Psoas muscle (tissue), 8 donors: Measurements from ENCODE around the gene NOL3. TPM values are rescaled to one million over a fixed set of nuclear protein-coding genes. Genes with fewer than 3 reads are reported as not detected.

Experiments used
- ATAC-seq, 4 donors: fragments of 200-7000 bp; cut with Tn5 transposase; one replicate each; pipeline ENCODE4 v1.9.1; 2020; ENCODE audit warnings: moderate library complexity in 3 of 4, mild to moderate bottlenecking in 2 of 4
- DNase-seq, 2 donors: peaks; one replicate each; pipeline ENCODE4 v3.0.0-alpha.2; 2020
- H3K27ac ChIP-seq: fragments of 200-600 bp; one replicate; pipeline ENCODE4 v1.8.0; 2022
- H3K27me3 ChIP-seq, 3 donors: fragments of 200-600 bp in 1 of 3; one replicate each; pipeline versions ENCODE4 v1.6.1 to v1.8.0; 2013 to 2022; ENCODE audit warnings: low read length in 2 of 3, mild to moderate bottlenecking in 2 of 3, moderate library complexity in 1 of 3; ENCODE audit not compliant: insufficient read depth in 3 of 3
- H3K36me3 ChIP-seq, 2 donors: fragments of 200-600 bp in 1 of 2; one replicate each; pipeline versions ENCODE4 v1.6.1 to v1.8.0; 2013 to 2022; ENCODE audit warnings: low read depth in 1 of 2, mild to moderate bottlenecking in 1 of 2, moderate library complexity in 1 of 2; ENCODE audit not compliant: insufficient read depth in 1 of 2
- H3K4me1 ChIP-seq: fragments of 200-600 bp; one replicate; pipeline ENCODE4 v1.8.0; 2022
- H3K4me3 ChIP-seq: fragments of 200-600 bp; one replicate; pipeline ENCODE4 v1.8.0; 2022; ENCODE audit warnings: mild to moderate bottlenecking
- H3K9me3 ChIP-seq: fragments of 200-600 bp; one replicate; pipeline ENCODE4 v1.8.0; 2022
- WGBS, 3 donors: extraction: QIAGEN DNeasy Blood & Tissue Kit; methylation state at CpG; one replicate each; pipeline versions ENCODE4 v1.1.6 to v1.1.7; 2013; 5-methylcytosine and 5-hydroxymethylcytosine counted together
- intact Hi-C, 2 donors: fragments of 100-400 bp; cut with DNase I; formaldehyde crosslinking; loops; one replicate each; pipeline versions ENCODE4 v1.11.0 to v1.14.2; 2022
- polyA plus RNA-seq, 3 donors: library from polyadenylated mRNA; stranded (reverse); fragments of 200-250 nt; gene quantifications; one replicate each; pipeline ENCODE4 v1.2.3, GENCODE V29; 2013
- total RNA-seq, 4 donors: library from RNA; stranded (reverse); fragmentation: NEBNext Ultra II Directional in 2 of 4; extraction: Animal tissue kit (Norgen Biotek cat#: 25700) in 2 of 4; gene quantifications; one replicate each; pipeline versions ENCODE4 v1.2.1 to v1.2.4, GENCODE V29; 2021 to 2023
- TF ChIP-seq, protein P1 (sequence below): fragments of 200-600 bp; IDR thresholded peaks from one replicate; pipeline ENCODE4 v1.8.0; 2022; ENCODE audit warnings: antibody characterized with exemption
- donor health status: healthy with polysubstance abuse.
- donor health status: DM: no; HTN: no; CAD: no; lungs with moderate emphysema.
- donor health status: Bipolar disorder and iron deficiency.
- donor health status: healthy.
- donor health status: DM: yes; HTN: yes; CAD: no.
- donor health status: DM: no; HTN: no; CAD: no.
- donor health status: DM: no; HTN: no; CAD: no.
- donor health status: DM: yes; HTN: yes; CAD: no.

NOL3 gene
- total and polyA plus RNA-seq, 7 donors, result 53.6 to 133 (median 93.9) TPM

DNA sequence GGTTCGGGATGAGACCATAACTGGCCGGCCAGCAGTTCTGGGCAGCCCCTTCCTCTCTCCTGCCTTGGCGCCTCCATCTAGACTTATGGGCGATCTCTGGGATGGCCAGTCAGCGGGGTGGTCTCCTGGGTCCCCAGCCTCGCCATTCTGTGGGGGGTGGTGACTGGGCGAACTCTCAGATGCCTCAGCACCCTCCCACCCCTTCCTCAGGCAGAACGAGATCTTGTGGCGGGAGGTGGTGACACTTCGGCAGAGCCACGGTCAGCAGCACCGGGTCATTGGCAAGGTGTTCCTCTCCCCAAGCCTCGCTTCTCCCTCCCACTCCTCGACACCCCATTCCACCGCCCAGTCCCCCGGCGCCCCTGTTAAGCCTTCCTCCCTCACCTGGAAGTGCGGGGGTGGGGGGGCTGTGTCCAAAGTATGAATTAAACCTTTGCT lies 4.2 kb upstream of the NOL3 start:
- DNase-seq, result peak in 1 of 2 donors; percentile 8
- 52 to 62% (median 54%) methylated on average over 10 to 18 of the region's 18 CpGs for WGBS, 3 donors
- peaks cover 48% of the 10 kb centered on the region for H3K4me1 ChIP-seq

DNA sequence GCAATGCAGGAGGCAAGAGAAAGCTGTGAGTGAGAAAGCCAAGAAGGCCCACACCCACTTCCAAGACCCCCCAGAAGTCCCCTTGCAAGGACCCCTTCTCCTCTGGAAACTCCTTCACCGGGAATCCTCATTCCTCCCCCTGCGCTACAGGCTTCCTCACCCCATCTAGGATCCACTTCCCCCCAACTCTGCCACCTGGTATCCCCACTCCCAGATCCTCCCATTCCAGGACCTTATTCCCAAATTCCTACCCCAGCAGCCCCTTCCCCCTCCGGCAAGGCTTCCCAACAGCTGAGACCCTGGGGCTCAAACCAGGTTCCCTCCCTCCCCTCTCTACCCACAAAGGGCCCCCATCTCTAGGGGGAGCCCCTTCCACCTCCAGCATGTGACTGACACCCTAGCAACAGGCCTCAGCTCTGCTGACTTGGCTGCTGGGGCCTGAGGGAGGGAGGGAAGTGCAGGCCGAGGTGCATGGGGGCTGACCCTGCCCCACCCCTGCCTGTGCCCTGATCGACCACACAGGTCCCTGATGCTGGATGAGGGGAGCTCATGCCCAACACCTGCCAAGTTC lies 3.7 kb upstream of the NOL3 start:
- Histone ChIP-seq H3K4me3 (no peak overlapping the region), H3K9me3 (no peaks in the 10 kb centered on the region), H3K27me3 (no peaks in the 10 kb centered on the region), H3K36me3 (peaks cover 0 to 20% of the 10 kb centered on the region in 2 donors), H3K27ac (peak overlapping the region; percentile 97), H3K4me1 (peaks cover 43% of the 10 kb centered on the region)
- TF ChIP-seq, protein P1, sequence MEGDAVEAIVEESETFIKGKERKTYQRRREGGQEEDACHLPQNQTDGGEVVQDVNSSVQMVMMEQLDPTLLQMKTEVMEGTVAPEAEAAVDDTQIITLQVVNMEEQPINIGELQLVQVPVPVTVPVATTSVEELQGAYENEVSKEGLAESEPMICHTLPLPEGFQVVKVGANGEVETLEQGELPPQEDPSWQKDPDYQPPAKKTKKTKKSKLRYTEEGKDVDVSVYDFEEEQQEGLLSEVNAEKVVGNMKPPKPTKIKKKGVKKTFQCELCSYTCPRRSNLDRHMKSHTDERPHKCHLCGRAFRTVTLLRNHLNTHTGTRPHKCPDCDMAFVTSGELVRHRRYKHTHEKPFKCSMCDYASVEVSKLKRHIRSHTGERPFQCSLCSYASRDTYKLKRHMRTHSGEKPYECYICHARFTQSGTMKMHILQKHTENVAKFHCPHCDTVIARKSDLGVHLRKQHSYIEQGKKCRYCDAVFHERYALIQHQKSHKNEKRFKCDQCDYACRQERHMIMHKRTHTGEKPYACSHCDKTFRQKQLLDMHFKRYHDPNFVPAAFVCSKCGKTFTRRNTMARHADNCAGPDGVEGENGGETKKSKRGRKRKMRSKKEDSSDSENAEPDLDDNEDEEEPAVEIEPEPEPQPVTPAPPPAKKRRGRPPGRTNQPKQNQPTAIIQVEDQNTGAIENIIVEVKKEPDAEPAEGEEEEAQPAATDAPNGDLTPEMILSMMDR, result no peak
- DNase-seq (no peak), ATAC-seq (no peak)
- 73 to 88% (median 83%) methylated on average over 5 of the region's 5 CpGs for WGBS, 3 donors
- intact Hi-C loops, result no loop called here

More for the DNA sequence above, 4.2 kb upstream of the NOL3 start:
- ATAC-seq, result no peak
- no peaks in the 10 kb centered on the region for H3K9me3 ChIP-seq
- no peak overlapping the region for H3K4me3 ChIP-seq
- peaks cover 0 to 20% of the 10 kb centered on the region in 2 donors for H3K36me3 ChIP-seq
- H3K27me3 ChIP-seq, result no peaks in the 10 kb centered on the region
- peak overlapping the region; percentile 93 for H3K27ac ChIP-seq
- intact Hi-C loops, result no loop called here
- TF ChIP-seq, protein P1, result no peak

DNA sequence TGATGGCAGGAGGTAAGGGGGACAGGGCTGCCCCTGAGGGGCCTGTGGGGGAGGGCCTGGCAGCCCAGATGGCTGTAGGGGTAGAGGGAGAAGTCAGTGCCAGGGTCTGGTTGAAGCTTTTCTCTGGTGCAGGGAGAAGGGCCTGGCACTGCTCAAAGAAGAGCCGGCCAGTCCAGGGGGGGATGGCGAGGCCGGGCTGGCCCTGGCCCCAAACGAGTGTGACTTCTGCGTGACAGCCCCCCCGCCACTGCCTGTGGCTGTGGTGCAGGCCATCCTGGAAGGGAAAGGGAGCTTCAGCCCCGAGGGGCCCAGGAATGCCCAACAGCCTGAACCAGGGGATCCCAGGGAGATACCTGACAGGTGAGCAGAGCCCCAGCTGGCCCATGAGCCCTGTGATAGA lies 2.8 kb upstream of the NOL3 start:
- WGBS, 3 donors, result 78 to 92% (median 85%) methylated on average over 7 of the region's 7 CpGs
- DNase-seq (peak in 1 of 2 donors; percentile 12), ATAC-seq (no peak)
- intact Hi-C loops, result no loop called here
- no peaks in the 10 kb centered on the region for H3K27me3 ChIP-seq
- peak overlapping the region; percentile 97 for H3K27ac ChIP-seq
- peaks cover 40% of the 10 kb centered on the region for H3K4me1 ChIP-seq
- TF ChIP-seq, protein P1, result no peak
- no peaks in the 10 kb centered on the region for H3K9me3 ChIP-seq
- peaks cover 0 to 20% of the 10 kb centered on the region in 2 donors for H3K36me3 ChIP-seq
- no peak overlapping the region for H3K4me3 ChIP-seq

DNA sequence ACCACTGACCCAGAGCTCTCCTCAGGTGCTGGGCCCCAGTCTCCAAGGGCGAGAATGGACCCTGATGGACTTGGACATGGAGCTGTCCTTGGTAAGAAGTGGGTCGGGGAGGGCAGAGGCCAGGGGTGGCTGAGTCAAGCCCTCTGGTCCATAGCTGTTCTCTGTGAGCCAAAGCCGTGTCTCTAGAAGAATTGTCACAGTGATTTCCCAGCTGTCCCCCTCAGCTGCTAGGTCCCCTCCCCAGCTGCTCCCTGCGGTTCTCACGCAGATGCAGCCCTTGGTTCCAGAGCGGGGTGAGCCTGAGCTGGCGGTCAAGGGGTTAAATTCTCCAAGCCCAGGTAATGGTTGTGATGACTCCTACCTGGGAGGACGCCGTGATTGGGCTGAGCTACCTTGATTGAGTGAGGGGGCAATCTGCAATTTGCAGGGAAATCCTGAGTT lies 1.3 kb upstream of the NOL3 start:
- TF ChIP-seq, protein P1, result no peak
- peaks cover 38% of the 10 kb centered on the region for H3K4me1 ChIP-seq
- ATAC-seq (no peak), DNase-seq (no peak)
- intact Hi-C loops, result no loop called here
- H3K9me3 ChIP-seq, result no peaks in the 10 kb centered on the region
- no peaks in the 10 kb centered on the region for H3K27me3 ChIP-seq
- H3K4me3 ChIP-seq, result peak overlapping the region; percentile 73
- H3K27ac ChIP-seq, result peak overlapping the region; percentile 97
- peaks cover 0 to 20% of the 10 kb centered on the region in 2 donors for H3K36me3 ChIP-seq
- WGBS, 3 donors, result 39 to 47% (median 42%) methylated on average over 9 of the region's 9 CpGs
